ENCODE measurements around the gene CTCF. TPM values are rescaled to one million over a fixed set of nuclear protein-coding genes. Genes with fewer than 3 reads are reported as not detected.

The CTCF gene
- total RNA-seq, 1 donor from 2014 or later: 31.3 TPM

DNA sequence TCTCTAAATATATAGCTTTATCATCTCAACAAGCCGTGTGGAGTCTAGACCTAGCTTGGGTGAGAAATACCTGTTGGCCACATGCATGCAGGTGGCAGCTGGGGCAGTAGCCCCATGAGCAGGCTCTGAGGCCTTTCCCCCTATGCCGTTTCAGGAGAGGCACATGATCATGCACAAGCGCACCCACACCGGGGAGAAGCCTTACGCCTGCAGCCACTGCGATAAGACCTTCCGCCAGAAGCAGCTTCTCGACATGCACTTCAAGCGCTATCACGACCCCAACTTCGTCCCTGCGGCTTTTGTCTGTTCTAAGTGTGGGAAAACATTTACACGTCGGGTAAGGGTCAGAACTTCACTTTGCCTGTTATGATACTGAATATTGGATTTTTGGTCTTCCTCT is 65.9 kb downstream of the CTCF start:
- Histone ChIP-seq H3K4me3 (ENCODE audit: low read length in 3 of 3) (no peak overlapping the region), H3K4me1 (ENCODE audit: control insufficient read depth in 3 of 3, insufficient read depth in 3 of 3, low read length in 3 of 3) (no peaks in the 10 kb centered on the region), H3K27me3 (ENCODE audit: control insufficient read depth in 3 of 3, insufficient read depth in 3 of 3, low read length in 3 of 3) (no peaks in the 10 kb centered on the region), H3K9ac (ENCODE audit: low read depth in 1 of 3, low read length in 3 of 3) (no peak overlapping the region), H3K9me3 (ENCODE audit: control insufficient read depth in 3 of 3, low read length in 3 of 3) (no peaks in the 10 kb centered on the region), H3K36me3 (ENCODE audit: control insufficient read depth in 3 of 3, insufficient read depth in 3 of 3, low read length in 3 of 3) (peaks cover 41 to 65% (median 62%) of the 10 kb centered on the region in 3 donors), H3K27ac (ENCODE audit: low read depth, low read length) (no peak overlapping the region)

DNA sequence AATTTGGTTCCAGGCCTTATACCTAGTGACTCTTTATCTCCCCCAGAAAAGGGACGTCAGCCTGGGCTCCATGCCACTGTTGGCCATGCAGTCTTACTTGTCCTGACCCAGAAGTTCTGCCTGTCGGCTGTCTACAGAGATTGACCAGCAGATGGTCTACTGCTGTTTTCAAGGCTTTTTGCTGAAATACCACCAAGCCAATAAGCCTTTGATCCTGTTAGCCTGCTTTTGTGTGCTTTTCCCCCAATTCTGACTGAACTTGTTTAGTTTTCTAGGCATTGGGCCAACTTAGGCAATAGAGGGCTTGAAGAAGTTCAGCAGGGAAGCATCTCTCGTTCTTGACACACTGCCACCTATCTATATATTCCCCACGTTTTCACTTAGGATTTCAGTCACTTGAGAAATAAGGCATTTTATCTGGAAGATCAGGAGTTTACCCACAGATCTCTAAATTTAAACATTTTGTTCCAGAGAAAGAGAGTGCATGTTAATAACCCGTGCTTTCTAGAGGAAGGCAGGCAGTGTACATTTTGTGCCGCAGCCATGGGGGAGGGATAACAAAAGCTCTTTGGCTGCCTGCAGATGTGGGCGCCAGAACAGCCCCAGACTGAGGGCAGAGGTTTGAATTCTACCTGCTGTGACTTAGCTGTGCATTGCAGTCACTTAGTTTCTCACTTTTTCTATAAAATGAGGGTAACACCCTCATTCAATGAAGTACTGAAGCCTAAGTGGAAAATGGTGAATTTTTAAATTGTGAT is 70.3 kb downstream of the CTCF start:
- Histone ChIP-seq H3K36me3 (ENCODE audit: control insufficient read depth in 3 of 3, insufficient read depth in 3 of 3, low read length in 3 of 3) (peaks cover 20 to 50% (median 46%) of the 10 kb centered on the region in 3 donors), H3K4me1 (ENCODE audit: control insufficient read depth in 3 of 3, insufficient read depth in 3 of 3, low read length in 3 of 3) (no peaks in the 10 kb centered on the region), H3K27me3 (ENCODE audit: control insufficient read depth in 3 of 3, insufficient read depth in 3 of 3, low read length in 3 of 3) (no peaks in the 10 kb centered on the region), H3K9me3 (ENCODE audit: control insufficient read depth in 3 of 3, low read length in 3 of 3) (no peaks in the 10 kb centered on the region), H3K27ac (ENCODE audit: low read depth, low read length) (no peak overlapping the region), H3K4me3 (ENCODE audit: low read length in 3 of 3) (no peak overlapping the region), H3K9ac (ENCODE audit: low read depth in 1 of 3, low read length in 3 of 3) (no peak overlapping the region)

DNA sequence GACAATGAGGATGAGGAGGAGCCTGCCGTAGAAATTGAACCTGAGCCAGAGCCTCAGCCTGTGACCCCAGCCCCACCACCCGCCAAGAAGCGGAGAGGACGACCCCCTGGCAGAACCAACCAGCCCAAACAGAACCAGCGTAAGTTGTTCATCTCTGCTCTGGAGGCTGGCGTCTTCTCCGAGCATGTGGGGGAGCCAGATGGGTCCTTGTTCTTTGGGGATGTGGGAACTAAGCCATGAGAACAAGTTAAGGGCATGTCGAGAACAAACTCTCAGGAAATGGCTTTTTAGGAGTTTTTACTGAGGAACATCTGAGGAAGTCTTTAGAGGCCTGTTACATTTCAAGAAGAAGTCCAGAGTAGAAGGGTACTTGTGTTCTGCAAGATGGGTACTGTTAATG is 74.4 kb downstream of the CTCF start:
- Histone ChIP-seq H3K36me3 (ENCODE audit: control insufficient read depth in 3 of 3, insufficient read depth in 3 of 3, low read length in 3 of 3) (peaks cover 13 to 41% (median 35%) of the 10 kb centered on the region in 3 donors), H3K27me3 (ENCODE audit: control insufficient read depth in 3 of 3, insufficient read depth in 3 of 3, low read length in 3 of 3) (no peaks in the 10 kb centered on the region), H3K9me3 (ENCODE audit: control insufficient read depth in 3 of 3, low read length in 3 of 3) (no peaks in the 10 kb centered on the region), H3K4me3 (ENCODE audit: low read length in 3 of 3) (no peak overlapping the region), H3K9ac (ENCODE audit: low read depth in 1 of 3, low read length in 3 of 3) (no peak overlapping the region), H3K4me1 (ENCODE audit: control insufficient read depth in 3 of 3, insufficient read depth in 3 of 3, low read length in 3 of 3) (peaks cover 6 to 8% (median 7%) of the 10 kb centered on the region in 3 donors), H3K27ac (ENCODE audit: low read depth, low read length) (no peak overlapping the region)

DNA sequence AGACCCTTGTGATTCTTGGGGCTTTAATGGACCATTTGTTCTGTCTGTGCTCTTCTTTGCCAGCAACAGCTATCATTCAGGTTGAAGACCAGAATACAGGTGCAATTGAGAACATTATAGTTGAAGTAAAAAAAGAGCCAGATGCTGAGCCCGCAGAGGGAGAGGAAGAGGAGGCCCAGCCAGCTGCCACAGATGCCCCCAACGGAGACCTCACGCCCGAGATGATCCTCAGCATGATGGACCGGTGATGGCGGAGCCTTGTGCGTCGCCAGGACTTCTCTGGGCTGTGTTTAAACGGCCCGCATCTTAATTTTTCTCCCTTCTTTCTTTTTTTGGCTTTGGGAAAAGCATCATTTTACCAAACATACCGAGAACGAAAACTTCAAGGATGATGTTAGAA is 75.3 kb downstream of the CTCF start:
- Histone ChIP-seq H3K4me3 (ENCODE audit: low read length in 3 of 3) (no peak overlapping the region), H3K9ac (ENCODE audit: low read depth in 1 of 3, low read length in 3 of 3) (no peak overlapping the region), H3K9me3 (ENCODE audit: control insufficient read depth in 3 of 3, low read length in 3 of 3) (no peaks in the 10 kb centered on the region), H3K27me3 (ENCODE audit: control insufficient read depth in 3 of 3, insufficient read depth in 3 of 3, low read length in 3 of 3) (no peaks in the 10 kb centered on the region), H3K36me3 (ENCODE audit: control insufficient read depth in 3 of 3, insufficient read depth in 3 of 3, low read length in 3 of 3) (peaks cover 13 to 35% (median 27%) of the 10 kb centered on the region in 3 donors), H3K27ac (ENCODE audit: low read depth, low read length) (no peak overlapping the region), H3K4me1 (ENCODE audit: control insufficient read depth in 3 of 3, insufficient read depth in 3 of 3, low read length in 3 of 3) (peaks cover 16 to 18% (median 16%) of the 10 kb centered on the region in 3 donors)

DNA sequence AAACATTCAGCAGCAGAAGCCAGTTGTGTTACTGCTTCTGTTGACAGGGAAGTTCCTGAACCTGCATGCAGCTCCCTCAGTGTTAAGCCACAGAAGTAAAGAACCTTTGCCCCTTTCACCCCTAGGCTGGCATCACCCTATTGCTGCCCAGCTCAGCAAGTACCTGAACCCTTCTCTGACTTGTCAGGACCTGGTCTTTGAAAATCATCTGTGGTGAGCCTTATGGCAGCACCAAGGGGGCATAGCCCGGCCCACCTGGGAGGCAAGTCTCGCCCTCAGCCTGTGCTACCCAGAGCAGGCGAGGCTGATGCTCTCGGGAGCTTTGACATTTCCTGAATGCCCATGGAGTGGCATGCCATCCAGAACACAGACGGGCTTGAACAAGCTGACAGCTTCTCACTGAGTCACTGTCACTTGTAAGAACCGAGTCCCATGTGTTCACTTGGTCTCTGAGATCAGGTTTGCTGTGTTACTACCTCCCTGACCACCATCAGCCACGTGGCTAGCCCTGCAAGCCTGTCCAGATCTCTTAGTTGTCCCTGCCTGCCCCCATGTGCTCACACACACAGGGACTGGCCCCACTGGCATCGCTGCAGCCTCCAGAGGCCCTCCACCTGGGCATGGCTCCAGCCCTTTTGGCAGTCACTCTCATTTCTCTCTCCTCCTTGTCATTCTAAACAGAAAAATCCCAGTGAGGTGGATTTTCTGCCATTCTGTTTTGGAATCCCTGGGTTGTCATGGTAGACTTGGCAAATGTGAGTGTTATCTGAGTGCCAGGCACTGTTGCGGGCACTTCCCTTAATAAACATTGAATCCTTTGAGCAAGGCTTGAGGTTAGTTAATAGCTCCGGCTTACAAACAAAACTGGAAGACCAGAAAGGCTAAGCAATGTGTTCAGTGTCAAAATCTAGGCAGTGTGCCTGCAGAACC is 79.7 kb downstream of the CTCF start:
- Histone ChIP-seq H3K27ac (ENCODE audit: low read depth, low read length) (no peak overlapping the region), H3K4me1 (ENCODE audit: control insufficient read depth in 3 of 3, insufficient read depth in 3 of 3, low read length in 3 of 3) (peaks cover 19% of the 10 kb centered on the region in 3 donors), H3K36me3 (ENCODE audit: control insufficient read depth in 3 of 3, insufficient read depth in 3 of 3, low read length in 3 of 3) (peaks cover 13 to 18% (median 17%) of the 10 kb centered on the region in 3 donors), H3K9ac (ENCODE audit: low read depth in 1 of 3, low read length in 3 of 3) (peak overlapping the region in 2 of 3 donors; percentile 22 to 66), H3K27me3 (ENCODE audit: control insufficient read depth in 3 of 3, insufficient read depth in 3 of 3, low read length in 3 of 3) (peaks cover 19 to 25% (median 21%) of the 10 kb centered on the region in 3 donors), H3K4me3 (ENCODE audit: low read length in 3 of 3) (no peak overlapping the region), H3K9me3 (ENCODE audit: control insufficient read depth in 3 of 3, low read length in 3 of 3) (no peaks in the 10 kb centered on the region)

DNA sequence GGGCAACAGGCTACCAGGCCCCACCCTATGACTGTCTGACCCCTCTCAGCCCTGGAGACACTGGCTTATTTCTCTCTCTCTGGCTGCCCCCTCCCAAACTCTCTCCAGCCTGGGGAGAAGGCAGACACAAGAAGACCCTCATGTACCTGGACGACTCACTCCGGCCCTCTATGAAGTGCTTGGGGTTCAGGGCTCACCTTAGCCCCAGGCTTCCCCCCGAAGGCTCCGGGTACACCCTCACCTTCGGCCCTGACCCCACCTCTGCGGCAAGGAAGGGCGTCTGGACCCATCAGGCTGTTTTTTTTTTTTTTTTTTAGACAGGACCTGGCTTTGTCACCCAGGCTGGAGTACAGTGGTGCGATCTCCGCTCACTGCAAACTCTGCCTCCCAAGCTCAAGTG is 81.7 kb downstream of the CTCF start:
- H3K36me3 ChIP-seq (ENCODE audit: control insufficient read depth in 3 of 3, insufficient read depth in 3 of 3, low read length in 3 of 3): peaks cover 0 to 1% (median under 1%) of the 10 kb centered on the region in 3 donors
- H3K27me3 ChIP-seq (ENCODE audit: control insufficient read depth in 3 of 3, insufficient read depth in 3 of 3, low read length in 3 of 3): peaks cover 37 to 44% (median 40%) of the 10 kb centered on the region in 3 donors
- H3K9me3 ChIP-seq (ENCODE audit: control insufficient read depth in 3 of 3, low read length in 3 of 3): no peaks in the 10 kb centered on the region
- no peak overlapping the region for H3K4me3 ChIP-seq (ENCODE audit: low read length in 3 of 3)
- peaks cover 19 to 23% (median 19%) of the 10 kb centered on the region in 3 donors for H3K4me1 ChIP-seq (ENCODE audit: control insufficient read depth in 3 of 3, insufficient read depth in 3 of 3, low read length in 3 of 3)
- no peak overlapping the region for H3K9ac ChIP-seq (ENCODE audit: low read depth in 1 of 3, low read length in 3 of 3)
- H3K27ac ChIP-seq (ENCODE audit: low read depth, low read length): no peak overlapping the region

DNA sequence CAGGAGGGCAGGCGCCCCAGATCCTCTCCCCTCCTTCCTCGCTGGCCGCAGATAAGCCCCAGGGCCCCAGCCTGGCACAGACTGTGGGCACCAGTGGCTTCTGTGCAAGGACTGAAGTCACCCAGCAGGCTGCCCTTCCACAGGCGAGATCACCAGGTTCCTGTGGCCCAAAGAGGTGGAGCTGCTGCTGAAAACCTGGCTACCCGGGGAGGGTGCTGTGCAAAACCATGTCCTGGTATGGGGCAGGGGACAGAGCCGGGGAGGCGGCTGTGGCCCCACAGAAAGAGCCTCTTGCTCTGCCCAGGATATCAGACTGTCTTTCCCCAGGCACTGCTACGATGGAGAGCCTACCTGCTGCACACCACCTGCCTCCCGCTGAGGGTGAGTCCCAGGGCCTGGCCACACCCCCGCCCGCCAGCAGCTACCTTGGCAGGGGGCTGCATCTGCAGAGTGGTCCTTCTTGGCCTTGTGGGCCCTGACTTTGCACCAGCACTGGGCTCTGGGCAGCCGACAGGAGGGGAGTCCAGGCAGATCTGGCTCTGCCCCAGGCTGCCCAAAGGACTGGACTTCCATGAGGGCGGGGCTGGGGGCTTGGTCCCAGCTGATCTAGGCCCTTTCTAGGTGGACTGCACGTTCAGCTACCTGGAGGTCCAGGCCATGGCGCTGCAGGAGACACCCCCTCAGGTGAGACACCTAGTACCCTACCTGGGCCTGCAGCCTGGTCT is 83.2 kb downstream of the CTCF start:
- no peak overlapping the region for H3K27ac ChIP-seq (ENCODE audit: low read depth, low read length)
- H3K4me1 ChIP-seq (ENCODE audit: control insufficient read depth in 3 of 3, insufficient read depth in 3 of 3, low read length in 3 of 3): peaks cover 14 to 17% (median 17%) of the 10 kb centered on the region in 3 donors
- H3K27me3 ChIP-seq (ENCODE audit: control insufficient read depth in 3 of 3, insufficient read depth in 3 of 3, low read length in 3 of 3): peaks cover 53 to 58% (median 55%) of the 10 kb centered on the region in 3 donors
- H3K36me3 ChIP-seq (ENCODE audit: control insufficient read depth in 3 of 3, insufficient read depth in 3 of 3, low read length in 3 of 3): no peaks in the 10 kb centered on the region
- H3K4me3 ChIP-seq (ENCODE audit: low read length in 3 of 3): no peak overlapping the region
- H3K9me3 ChIP-seq (ENCODE audit: control insufficient read depth in 3 of 3, low read length in 3 of 3): no peaks in the 10 kb centered on the region
- no peak overlapping the region for H3K9ac ChIP-seq (ENCODE audit: low read depth in 1 of 3, low read length in 3 of 3)

DNA sequence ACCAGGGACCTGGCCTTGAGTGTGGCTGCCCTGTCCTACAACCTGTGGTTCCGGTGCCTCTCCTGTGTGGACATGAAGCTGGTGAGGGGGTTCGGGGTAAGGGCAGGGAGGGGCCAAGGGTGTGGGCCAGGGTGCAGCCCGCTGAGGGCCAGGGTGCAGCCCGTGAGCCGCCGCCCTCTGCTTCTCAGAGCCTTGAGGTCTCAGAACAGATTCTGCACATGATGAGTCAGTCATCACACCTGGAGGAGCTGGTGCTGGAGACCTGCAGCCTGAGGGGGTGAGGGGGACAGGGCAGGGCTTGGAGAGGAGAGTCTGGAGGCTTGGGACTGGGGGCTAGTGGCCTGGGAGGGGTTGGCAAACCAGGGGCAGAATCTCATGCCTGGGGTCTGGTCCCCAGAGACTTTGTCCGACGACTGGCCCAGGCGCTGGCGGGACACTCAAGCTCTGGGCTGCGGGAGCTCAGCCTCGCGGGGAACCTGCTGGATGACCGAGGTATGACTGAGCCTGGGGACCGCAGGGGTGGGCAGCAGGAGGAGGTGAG is 84.9 kb downstream of the CTCF start:
- Histone ChIP-seq H3K4me3 (ENCODE audit: low read length in 3 of 3) (no peak overlapping the region), H3K4me1 (ENCODE audit: control insufficient read depth in 3 of 3, insufficient read depth in 3 of 3, low read length in 3 of 3) (peaks cover 6 to 12% (median 10%) of the 10 kb centered on the region in 3 donors), H3K27ac (ENCODE audit: low read depth, low read length) (no peak overlapping the region), H3K36me3 (ENCODE audit: control insufficient read depth in 3 of 3, insufficient read depth in 3 of 3, low read length in 3 of 3) (no peaks in the 10 kb centered on the region), H3K9ac (ENCODE audit: low read depth in 1 of 3, low read length in 3 of 3) (no peak overlapping the region), H3K27me3 (ENCODE audit: control insufficient read depth in 3 of 3, insufficient read depth in 3 of 3, low read length in 3 of 3) (peaks cover 68 to 71% (median 71%) of the 10 kb centered on the region in 3 donors), H3K9me3 (ENCODE audit: control insufficient read depth in 3 of 3, low read length in 3 of 3) (no peaks in the 10 kb centered on the region)

DNA sequence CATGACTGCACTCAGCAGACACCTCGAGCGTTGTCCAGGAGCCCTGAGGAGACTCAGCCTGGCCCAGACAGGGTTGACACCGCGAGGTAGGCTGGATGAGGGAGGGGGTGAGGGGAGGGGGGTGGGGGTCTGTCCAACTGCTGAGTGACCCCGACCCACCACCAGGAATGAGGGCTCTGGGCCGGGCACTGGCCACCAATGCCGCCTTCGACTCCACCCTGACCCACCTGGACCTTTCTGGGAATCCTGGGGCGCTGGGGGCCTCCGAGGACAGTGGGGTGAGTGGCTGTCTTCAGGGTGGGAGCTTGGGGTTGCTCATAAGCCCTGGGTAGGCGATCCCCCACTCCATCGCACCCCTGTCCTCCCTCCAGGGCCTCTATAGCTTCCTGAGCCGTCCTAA is 85.4 kb downstream of the CTCF start:
- Histone ChIP-seq H3K27ac (ENCODE audit: low read depth, low read length) (no peak overlapping the region), H3K9ac (ENCODE audit: low read depth in 1 of 3, low read length in 3 of 3) (no peak overlapping the region), H3K36me3 (ENCODE audit: control insufficient read depth in 3 of 3, insufficient read depth in 3 of 3, low read length in 3 of 3) (no peaks in the 10 kb centered on the region), H3K27me3 (ENCODE audit: control insufficient read depth in 3 of 3, insufficient read depth in 3 of 3, low read length in 3 of 3) (peaks cover 70 to 75% (median 75%) of the 10 kb centered on the region in 3 donors), H3K4me3 (ENCODE audit: low read length in 3 of 3) (no peak overlapping the region), H3K4me1 (ENCODE audit: control insufficient read depth in 3 of 3, insufficient read depth in 3 of 3, low read length in 3 of 3) (peaks cover 1 to 7% (median 5%) of the 10 kb centered on the region in 3 donors), H3K9me3 (ENCODE audit: control insufficient read depth in 3 of 3, low read length in 3 of 3) (no peaks in the 10 kb centered on the region)
